GM08714 (cell line): Measurements from ENCODE around the gene BLMH.
"Not testable (repeated sequence)": the region's sequence is repeated elsewhere in the genome, so short reads cannot be mapped to it uniquely, and the experiment has no call there.

Experiments
- H3K4me3 ChIP-seq: fragments of 200-500 bp; sonication (Bioruptor generic); 2 replicates; pipeline ENCODE4 v1.5.1; 2014; ENCODE audit warnings: mild to moderate bottlenecking, low read length, inconsistent platforms
- ZNF274 ChIP-seq: IDR thresholded peaks from 2 replicates; pipeline ENCODE4 v1.6.1; 2012; ENCODE audit warnings: mild to moderate bottlenecking, low read depth, low read length

The BLMH gene

GRCh38 chr17:30235386-30236296 lies 56.1 kb downstream of the BLMH start, which contains the start of gene SLC6A4:
Gene SLC6A4, minus strand, starts transcription at chr17:30235697. Its CDS starts 13,739 bp downstream, at chr17:30221958.
- TF ChIP-seq ZNF274: no peak
- H3K4me3 ChIP-seq: peak within 1 kb of the TSS; percentile 45; the same call in 1 of the 2 replicates

DNA sequence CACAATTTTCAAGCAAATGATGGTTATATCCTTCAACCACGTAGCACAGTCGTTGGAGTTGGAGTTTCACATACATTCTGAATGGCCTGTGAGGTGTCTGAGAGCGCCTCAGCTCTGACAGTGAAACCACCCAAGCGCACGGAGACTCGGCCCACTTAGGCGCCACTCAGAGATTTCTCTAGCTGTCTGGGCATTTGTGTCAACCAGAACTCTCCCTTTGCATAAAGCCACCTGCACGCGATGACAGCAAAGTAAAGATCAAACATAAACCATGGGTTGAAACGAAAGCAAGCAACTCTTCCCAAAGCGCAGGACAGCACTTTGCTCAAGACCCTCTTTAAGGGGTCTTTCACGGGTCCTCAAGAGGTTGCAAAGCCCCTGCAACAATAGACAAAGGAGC lies 56.8 kb downstream of the BLMH start:
- H3K4me3 ChIP-seq: peak overlapping the region; percentile 45; the same call in 1 of the 2 replicates
- no peak for TF ChIP-seq ZNF274

GRCh38 chr17:30234296-30234695 lies 57.4 kb downstream of the BLMH start:
- H3K4me3 ChIP-seq: no peak overlapping the region
- TF ChIP-seq ZNF274: no peak

DNA sequence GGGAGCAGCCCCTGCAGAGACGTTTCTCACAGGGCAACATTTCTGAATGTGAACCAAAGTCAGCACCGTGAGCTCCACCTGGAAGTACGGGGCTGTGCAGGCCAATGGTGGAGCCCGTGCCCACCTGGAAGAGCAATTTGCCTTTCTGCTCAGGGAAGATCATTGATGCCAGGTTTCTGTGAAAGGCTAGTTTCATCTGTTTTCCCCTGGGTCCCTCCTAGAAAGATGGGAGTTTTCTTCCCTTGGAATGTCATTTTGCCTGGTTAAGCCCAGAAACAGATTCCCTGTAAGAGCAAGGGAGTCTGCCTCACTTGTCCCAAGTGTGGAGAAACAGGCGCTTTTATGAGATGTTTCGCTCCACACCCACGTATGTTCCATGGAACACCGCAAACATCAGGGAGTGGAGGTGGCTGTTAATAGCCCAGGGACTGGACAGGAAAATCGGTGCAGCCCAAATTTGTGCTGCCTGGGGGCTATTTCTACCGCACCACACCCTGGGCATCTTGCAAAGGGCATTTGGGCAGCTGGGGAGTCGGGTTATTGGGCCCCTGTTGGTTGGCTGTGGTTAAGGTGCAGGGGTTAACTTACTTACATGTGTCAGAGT lies 58.8 kb downstream of the BLMH start:
- no peak for TF ChIP-seq ZNF274
- no peak overlapping the region for H3K4me3 ChIP-seq

GRCh38 chr17:30232015-30232823 lies 59.5 kb downstream of the BLMH start:
- no peak overlapping the region for H3K4me3 ChIP-seq
- TF ChIP-seq ZNF274: no peak

DNA sequence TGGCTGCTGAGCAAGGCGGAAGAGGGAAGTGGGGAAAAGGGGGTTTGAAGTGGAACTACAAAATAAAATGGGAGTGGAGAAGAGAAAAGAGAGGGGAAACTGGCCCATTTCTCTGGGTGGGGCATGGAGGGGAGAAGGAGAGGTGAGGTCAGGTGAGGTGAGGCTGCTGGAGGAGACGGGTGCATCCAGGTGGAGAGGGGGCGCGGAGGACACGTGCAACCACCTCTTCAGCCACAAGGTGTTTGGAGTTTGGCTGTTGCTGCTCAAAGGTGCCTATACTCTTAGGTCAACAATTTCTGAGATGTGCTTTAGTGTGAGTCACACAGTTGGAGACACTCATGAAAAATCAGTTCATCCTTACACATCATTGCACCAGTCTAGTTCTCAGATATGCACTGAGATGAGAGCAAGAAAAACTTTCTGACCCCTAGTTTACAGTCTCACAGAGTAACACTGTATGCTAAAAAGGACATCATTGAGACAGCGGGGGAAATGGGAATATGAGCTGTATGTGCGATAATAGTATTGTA lies 61.1 kb downstream of the BLMH start:
- TF ChIP-seq ZNF274: no peak
- H3K4me3 ChIP-seq: no peak overlapping the region

- not testable (repeated sequence) for H3K4me3 ChIP-seq
These were observed 61.7 kb downstream of the BLMH start for GRCh38 chr17:30230009-30230408.

- no peak for TF ChIP-seq ZNF274
These were observed 62.7 kb downstream of the BLMH start for GRCh38 chr17:30229012-30229411.

GRCh38 chr17:30228011-30228410 lies 63.7 kb downstream of the BLMH start:
- TF ChIP-seq ZNF274: no peak
- H3K4me3 ChIP-seq: no peak overlapping the region

More at GRCh38 chr17:30229012-30229411, 62.7 kb downstream of the BLMH start:
- no peak overlapping the region for H3K4me3 ChIP-seq

- TF ChIP-seq ZNF274: no peak
- no peak overlapping the region for H3K4me3 ChIP-seq
These were observed 64.9 kb downstream of the BLMH start for GRCh38 chr17:30226878-30227277.

GRCh38 chr17:30225919-30226553 lies 65.7 kb downstream of the BLMH start:
- no peak overlapping the region for H3K4me3 ChIP-seq
- no peak for TF ChIP-seq ZNF274

- no peak overlapping the region for H3K4me3 ChIP-seq
- TF ChIP-seq ZNF274: no peak
These were observed 66.6 kb downstream of the BLMH start for GRCh38 chr17:30225112-30225511.

- TF ChIP-seq ZNF274: no peak
- H3K4me3 ChIP-seq: no peak overlapping the region
These were observed 67.3 kb downstream of the BLMH start for GRCh38 chr17:30224419-30224960.
